WERI-Rb-1 (cell line): ENCODE data around the gene SPATA16.
"Not testable (repeated sequence)": the region's sequence is repeated elsewhere in the genome, so short reads cannot be mapped to it uniquely, and the experiment has no call there.

Source experiments
- DNase-seq: peaks from one replicate; pipeline ENCODE4 v3.0.0-alpha.2; 2020
- H3K27ac ChIP-seq: fragments of 250-450 bp; sonication (Bioruptor Pico); 2 replicates; pipeline ENCODE4 v1.5.1; 2020; ENCODE audit warnings: mild to moderate bottlenecking, moderate library complexity
- H3K27me3 ChIP-seq: fragments of 250-450 bp; sonication (Bioruptor Pico); 2 replicates; pipeline ENCODE4 v1.5.1; 2021; ENCODE audit warnings: mild to moderate bottlenecking, low read depth, moderate library complexity; ENCODE audit not compliant: insufficient read depth, severe bottlenecking
- H3K36me3 ChIP-seq: fragments of 250-450 bp; sonication (Bioruptor Pico); 2 replicates; pipeline ENCODE4 v1.5.1; 2020; ENCODE audit warnings: mild to moderate bottlenecking, moderate library complexity
- H3K4me3 ChIP-seq: 2 replicates; pipeline ENCODE4 v1.5.1; 2011; ENCODE audit warnings: low read depth, mild to moderate bottlenecking, control low read depth, low read length
- H3K9me3 ChIP-seq: fragments of 250-450 bp; sonication (Bioruptor Pico); 2 replicates; pipeline ENCODE4 v1.5.1; 2021; ENCODE audit warnings: mild to moderate bottlenecking, moderate library complexity; ENCODE audit not compliant: severe bottlenecking
- CTCF ChIP-seq: IDR thresholded peaks from 2 replicates; pipeline ENCODE4 v1.5.1; 2011; ENCODE audit warnings: low read depth, mild to moderate bottlenecking, control low read depth, inconsistent platforms, low read length

The SPATA16 gene

GRCh38 chr3:172875039-172875438, 266.0 kb downstream of the SPATA16 start:
- DNase-seq = no peak
- TF ChIP-seq CTCF = no peak
- Histone ChIP-seq H3K4me3 (no peak overlapping the region), H3K27ac (no peak overlapping the region), H3K27me3 (no peaks in the 10 kb centered on the region), H3K36me3 (no peaks in the 10 kb centered on the region), H3K9me3 (no peaks in the 10 kb centered on the region)

GRCh38 chr3:172869784-172870518, 271.1 kb downstream of the SPATA16 start:
- Histone ChIP-seq H3K9me3 (no peaks in the 10 kb centered on the region), H3K27ac (no peak overlapping the region), H3K27me3 (no peaks in the 10 kb centered on the region), H3K4me3 (no peak overlapping the region), H3K36me3 (no peaks in the 10 kb centered on the region)
- no peak for TF ChIP-seq CTCF
- DNase-seq = no peak

GRCh38 chr3:172869368-172869771, 271.7 kb downstream of the SPATA16 start:
- no peaks in the 10 kb centered on the region for H3K9me3 ChIP-seq
- no peaks in the 10 kb centered on the region for H3K36me3 ChIP-seq
- no peak for DNase-seq
- no peak overlapping the region for H3K4me3 ChIP-seq
- no peaks in the 10 kb centered on the region for H3K27me3 ChIP-seq
- H3K27ac ChIP-seq = no peak overlapping the region
- TF ChIP-seq CTCF = no peak

- Histone ChIP-seq H3K27ac (no peak overlapping the region), H3K27me3 (no peaks in the 10 kb centered on the region), H3K4me3 (no peak overlapping the region), H3K9me3 (no peaks in the 10 kb centered on the region), H3K36me3 (no peaks in the 10 kb centered on the region)
- no peak for TF ChIP-seq CTCF
- no peak for DNase-seq
These were observed 272.3 kb downstream of the SPATA16 start for GRCh38 chr3:172868582-172869200.

- not testable (repeated sequence) for H3K27ac ChIP-seq, H3K36me3 ChIP-seq, H3K4me3 ChIP-seq, DNase-seq, H3K27me3 ChIP-seq, H3K9me3 ChIP-seq
These were observed 274.2 kb downstream of the SPATA16 start for GRCh38 chr3:172866726-172867350.

- Histone ChIP-seq H3K27ac (no peak overlapping the region), H3K9me3 (no peaks in the 10 kb centered on the region), H3K36me3 (no peaks in the 10 kb centered on the region), H3K4me3 (no peak overlapping the region), H3K27me3 (no peaks in the 10 kb centered on the region)
- DNase-seq = peak; percentile 13
- no peak for TF ChIP-seq CTCF
These were observed 282.0 kb downstream of the SPATA16 start for GRCh38 chr3:172859041-172859440.
